Stimulated activated CD8-positive, alpha-beta memory T cell treated with anti-CD3 and anti-CD28 coated beads, Interleukin-4, amount 100 ng/mL, for 24 hours (primary cell): ENCODE measurements around the gene LGR4.

Experiments
- DNase-seq: peaks from one replicate; pipeline ENCODE4 v3.0.0-alpha.2; 2020; ENCODE audit warnings: low read depth

Gene LGR4

DNA sequence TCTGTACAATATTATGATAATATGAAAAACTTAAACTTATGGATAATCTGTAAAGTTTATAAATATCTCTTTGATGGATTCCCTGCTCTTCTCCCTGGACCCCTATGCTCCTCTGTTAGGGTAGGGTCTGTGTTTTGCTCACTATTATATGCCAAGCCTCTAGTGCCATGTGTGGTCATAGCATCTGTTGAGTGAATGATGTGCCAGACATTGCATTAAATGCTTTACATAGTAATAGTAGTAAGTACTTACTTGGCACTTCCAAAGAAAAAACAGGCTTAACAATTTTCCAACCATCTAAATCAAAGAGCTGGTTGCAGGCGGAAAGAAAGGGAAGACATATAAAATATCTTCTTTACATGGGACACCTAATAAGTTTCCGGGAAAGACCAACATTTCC, 46.8 kb downstream of the LGR4 start:
- no peak for DNase-seq

DNA sequence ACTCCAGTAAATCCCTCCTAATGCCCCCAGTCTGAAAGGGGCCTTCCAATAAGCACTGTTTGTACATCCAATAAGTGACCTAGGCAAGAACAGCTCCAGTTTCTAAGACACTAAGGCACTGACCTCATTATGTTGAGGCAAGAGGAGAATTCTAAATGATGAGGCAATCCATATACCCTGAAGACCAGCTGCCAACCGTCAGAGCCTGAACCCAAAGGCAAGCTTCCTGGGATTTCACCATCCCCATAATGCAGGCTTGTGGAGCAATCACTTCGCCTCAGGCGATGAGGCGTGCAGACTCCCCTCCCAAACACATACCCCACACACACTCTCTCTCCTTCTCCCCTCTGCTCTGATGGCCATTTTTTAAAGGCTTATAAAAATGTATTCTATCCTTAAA, 49.5 kb downstream of the LGR4 start:
- DNase-seq = no peak

GRCh38 chr11:27421819-27422494, 50.6 kb downstream of the LGR4 start:
- DNase-seq = no peak

DNA sequence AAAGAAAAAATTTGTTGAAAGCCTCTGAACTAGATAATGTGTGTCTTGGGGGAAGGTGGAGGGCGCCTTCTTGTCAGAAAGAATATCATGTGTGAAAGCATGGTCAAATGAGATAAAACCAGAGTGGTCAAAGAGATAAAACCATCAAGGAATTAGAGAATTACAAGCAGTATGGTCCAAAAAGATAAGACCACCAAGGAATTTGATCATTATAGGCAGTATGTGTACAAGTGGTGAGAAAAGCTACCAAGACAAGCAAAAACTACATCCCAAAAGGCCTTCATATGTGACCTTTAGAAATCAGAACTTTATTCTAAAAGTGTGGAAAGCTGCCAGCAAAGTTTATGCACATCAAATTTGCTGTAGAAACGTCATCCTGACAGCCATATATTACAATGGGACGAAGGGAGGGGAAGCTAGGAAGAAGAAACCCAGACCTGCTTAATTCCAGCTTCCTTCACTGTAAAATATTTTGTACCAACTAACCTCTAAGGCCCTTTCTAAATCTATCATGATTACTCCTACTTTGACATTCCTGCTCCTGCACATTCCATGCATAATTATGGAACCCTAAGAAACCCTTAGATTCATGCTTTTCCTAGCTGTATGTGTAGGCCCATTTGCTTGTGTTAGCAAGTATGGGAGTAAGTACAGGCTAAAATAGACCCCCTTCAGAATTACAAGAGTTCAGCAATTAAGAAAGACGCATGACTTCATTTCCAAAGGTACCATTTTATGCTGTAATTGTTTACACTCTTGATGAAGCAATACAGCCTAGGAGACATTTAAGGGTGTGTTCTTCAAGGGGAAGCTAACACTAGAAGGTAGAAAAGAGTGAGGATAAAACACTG, 51.6 kb downstream of the LGR4 start:
- no peak for DNase-seq

- no peak for DNase-seq
Measured at GRCh38 chr11:27420217-27420616, 52.4 kb downstream of the LGR4 start.

DNA sequence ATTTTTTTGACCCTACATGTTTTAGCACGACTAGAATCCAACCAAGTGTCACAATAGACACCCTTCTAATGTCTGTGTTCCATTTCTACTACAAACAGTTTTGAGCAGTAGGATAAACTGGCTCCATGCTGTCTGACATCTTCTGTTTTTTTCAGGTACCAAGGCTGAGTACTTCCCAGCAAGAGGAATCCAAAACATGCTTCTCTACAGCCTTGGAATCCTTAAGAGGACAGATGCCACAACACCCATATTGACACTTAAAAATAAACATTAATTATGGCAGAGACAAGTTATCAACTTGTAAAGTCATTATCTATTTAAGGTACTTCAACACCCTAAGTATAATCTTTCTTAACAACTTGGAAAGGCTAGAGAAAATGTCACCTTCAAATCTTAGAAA, 54.2 kb downstream of the LGR4 start:
- no peak for DNase-seq

DNA sequence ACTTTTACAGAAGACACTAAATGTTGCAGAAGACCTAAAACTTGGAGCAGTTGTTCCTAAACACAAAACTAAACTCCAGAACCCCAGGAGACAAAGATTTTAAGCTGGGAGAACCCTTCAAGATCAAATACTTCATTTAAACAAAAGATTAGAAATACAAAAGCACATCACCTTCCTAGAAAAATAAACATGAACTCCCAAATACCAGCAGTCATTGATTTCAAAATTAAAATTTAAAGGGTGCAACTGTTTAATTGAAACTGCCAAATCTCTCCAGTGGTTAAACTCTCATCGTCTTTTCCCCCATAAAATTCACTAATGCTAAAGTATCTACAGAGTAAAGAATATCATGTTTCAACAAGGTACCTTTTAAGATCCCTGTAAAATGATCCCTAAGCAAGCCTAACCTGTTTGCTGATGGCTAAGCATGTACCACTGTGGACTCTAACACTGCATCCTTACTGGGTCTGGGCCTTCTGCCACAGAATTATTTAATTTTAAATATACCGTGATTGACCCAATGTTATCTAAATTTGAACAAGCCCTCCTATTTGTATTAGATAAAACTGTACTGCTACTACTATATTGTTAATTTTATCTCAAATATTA, 55.9 kb downstream of the LGR4 start:
- DNase-seq = no peak

DNA sequence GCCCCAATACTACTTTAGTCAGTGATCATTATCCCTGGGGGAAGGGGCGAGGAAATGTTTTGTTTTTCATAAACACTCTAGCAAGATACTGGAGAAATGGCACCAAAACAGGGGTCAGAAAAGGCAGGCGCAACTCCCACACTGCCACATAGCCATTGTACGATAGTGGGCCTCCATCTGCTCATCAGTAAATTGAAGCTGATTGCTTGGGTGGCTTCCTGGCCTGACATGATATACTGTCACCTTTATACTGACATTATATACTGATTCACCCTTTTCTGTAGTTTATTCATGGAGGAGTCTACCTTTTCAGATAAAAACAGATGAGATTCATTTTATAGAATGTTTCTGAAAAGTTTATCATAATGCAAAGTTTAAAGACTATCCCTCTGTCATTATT, 57.9 kb downstream of the LGR4 start:
- DNase-seq = no peak

GRCh38 chr11:27413218-27413617, 59.4 kb downstream of the LGR4 start:
- DNase-seq = no peak

DNA sequence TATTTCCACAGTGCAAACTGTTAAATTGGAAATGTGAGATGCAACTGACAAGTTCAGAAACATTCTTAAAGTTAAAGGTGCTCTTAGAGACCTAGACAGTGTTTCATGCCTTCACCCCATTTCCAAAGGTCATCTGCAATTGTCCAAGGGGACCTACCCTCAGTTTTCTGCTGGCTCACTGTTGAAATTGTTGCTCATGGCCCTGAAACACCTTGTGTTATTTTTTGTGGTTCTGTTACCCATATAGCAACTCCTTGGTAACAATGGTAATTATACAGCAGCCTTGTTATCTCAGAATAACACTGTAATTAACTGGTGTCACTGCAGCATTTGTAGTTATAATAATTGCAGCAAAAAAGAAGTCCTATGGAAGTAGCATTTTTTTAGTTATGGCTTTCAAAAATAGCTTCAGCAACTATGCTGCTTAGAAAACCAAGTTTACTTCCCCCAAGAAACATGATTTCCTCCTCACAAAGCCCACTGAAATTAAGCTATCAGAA, 60.3 kb downstream of the LGR4 start:
- DNase-seq = no peak

GRCh38 chr11:27411328-27411727, 61.3 kb downstream of the LGR4 start:
- DNase-seq = no peak

GRCh38 chr11:27410272-27410671, 62.3 kb downstream of the LGR4 start:
- no peak for DNase-seq

DNA sequence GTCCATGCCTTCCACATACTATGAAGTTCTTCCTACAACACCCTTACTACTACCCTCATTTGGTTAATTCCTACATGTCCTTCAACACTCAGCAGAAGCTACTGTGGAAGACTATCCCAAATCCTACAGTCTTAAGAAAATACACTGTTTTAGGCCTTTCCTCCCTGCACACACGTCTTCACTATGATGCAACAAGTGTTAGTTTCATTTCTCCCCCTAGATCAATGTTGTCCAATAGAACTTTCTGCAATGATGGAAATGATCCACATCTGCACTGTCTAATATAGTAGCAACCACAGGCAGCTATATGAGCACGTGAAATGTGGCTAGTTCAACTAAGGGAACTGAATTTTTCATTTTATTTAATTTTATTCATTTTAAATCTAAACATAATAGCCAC, 62.8 kb downstream of the LGR4 start:
- no peak for DNase-seq

- DNase-seq = no peak
Measured at GRCh38 chr11:27409049-27409448, 63.5 kb downstream of the LGR4 start.

GRCh38 chr11:27408246-27408800, 64.3 kb downstream of the LGR4 start:
- DNase-seq = no peak

- no peak for DNase-seq
Measured at GRCh38 chr11:27406498-27407354, 65.9 kb downstream of the LGR4 start.

DNA sequence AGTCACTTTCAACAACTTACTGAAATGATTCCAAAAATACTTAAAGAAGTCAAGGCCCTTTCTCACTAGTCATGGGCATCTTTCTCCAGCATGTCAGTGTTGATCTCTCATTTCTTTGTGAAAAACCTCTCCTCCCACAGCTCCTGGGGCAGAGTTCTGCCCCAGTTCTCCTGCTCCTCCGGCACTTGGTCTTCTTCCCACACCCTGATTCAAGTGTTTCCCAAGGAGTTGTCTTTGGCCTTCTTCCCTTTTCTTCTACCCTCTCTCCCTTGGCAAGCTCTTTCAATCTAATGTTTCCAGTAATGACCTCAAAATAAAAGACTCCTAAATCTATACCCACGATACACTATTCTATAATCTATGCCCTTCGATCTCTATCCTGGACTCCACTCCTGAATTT, 67.5 kb downstream of the LGR4 start:
- no peak for DNase-seq

GRCh38 chr11:27404427-27404826, 68.2 kb downstream of the LGR4 start:
- no peak for DNase-seq

DNA sequence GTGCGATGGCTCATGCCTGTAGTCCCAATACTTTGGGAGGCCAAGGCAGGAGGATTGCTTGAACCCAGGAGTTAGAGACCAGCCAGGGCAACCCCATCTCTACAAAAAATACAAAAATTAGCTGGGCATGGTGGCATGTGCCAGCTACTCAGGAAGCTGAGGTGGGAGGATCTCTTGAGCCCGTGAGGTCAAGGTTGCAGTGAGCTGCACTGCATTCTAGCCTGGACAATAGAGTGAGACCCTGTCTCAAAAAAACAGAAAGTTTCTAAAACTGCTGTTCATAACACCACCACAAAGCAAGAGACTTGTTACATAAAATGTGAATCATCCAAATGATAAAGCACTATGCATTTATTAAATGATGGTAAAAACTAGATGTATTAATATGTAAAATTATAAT, 69.4 kb downstream of the LGR4 start:
- DNase-seq = no peak

DNA sequence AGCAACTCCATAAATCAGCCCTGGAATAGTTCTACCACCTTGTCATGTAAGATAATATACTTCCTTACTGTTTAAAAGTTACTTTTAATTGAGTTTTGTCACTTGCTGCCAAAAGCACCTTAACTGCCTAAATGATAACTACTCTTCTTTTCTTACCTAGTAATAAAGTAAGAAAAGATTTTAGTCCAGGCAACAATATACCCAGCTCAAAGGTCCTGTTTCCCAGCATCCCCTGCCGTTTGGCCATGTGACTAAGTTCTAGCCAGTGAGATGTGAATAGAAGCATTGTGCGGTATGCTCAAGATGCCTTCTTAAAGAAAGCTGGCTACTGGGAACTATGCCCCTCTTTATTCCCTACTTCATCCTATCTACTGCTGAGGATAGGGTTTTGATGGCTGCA, 70.1 kb downstream of the LGR4 start:
- no peak for DNase-seq

GRCh38 chr11:27401833-27402316, 70.7 kb downstream of the LGR4 start:
- DNase-seq = no peak
